K562 (cell line): Measurements from ENCODE around the gene ILK. TPM values are rescaled to one million over a fixed set of nuclear protein-coding genes. Genes with fewer than 3 reads are reported as not detected.

Experiments
- ARNT ChIP-seq, 2 experiments: fragments of 450-650 bp; IDR thresholded peaks; 2 replicates each; pipeline ENCODE4 v1.6.1; 2016; ENCODE audit warnings: mild to moderate bottlenecking in 1 of 2
- EP400 ChIP-seq: fragments of 450-650 bp; IDR thresholded peaks from 2 replicates; pipeline ENCODE4 v1.6.1; 2017; ENCODE audit warnings: antibody characterized with exemption, mild to moderate bottlenecking, moderate library complexity
- HDGF ChIP-seq: fragments of 450-650 bp; IDR thresholded peaks from 2 replicates; pipeline ENCODE4 v1.6.1; 2016
- KAT2B ChIP-seq: IDR thresholded peaks from one replicate; pipeline ENCODE4 v1.6.1; 2012; ENCODE audit warnings: low read depth, mild to moderate bottlenecking, control low read depth, inconsistent platforms, low read length, moderate library complexity
- KHSRP ChIP-seq: fragments of 450-650 bp; IDR thresholded peaks from 2 replicates; pipeline ENCODE4 v1.6.1; 2017
- MAFK ChIP-seq: IDR thresholded peaks from 2 replicates; pipeline ENCODE4 v1.6.1; 2011; ENCODE audit warnings: low read length, improper control_type of control experiment
- MECOM ChIP-seq: fragments of 250-450 bp; sonication (Bioruptor Pico); IDR thresholded peaks from 2 replicates; pipeline ENCODE4 v1.8.0; 2022; ENCODE audit warnings: inconsistent platforms
- MYBL2 ChIP-seq, 2 experiments: fragments of 450-650 bp in 1 of 2; sonication (generic) in 1 of 2; formaldehyde crosslinking in 1 of 2; IDR thresholded peaks; 2 replicates each; pipeline versions ENCODE4 v1.6.1 to v1.8.1; 2017 to 2022; ENCODE audit warnings: borderline replicate concordance in 1 of 2, inconsistent platforms in 1 of 2, low read depth in 1 of 2, mild to moderate bottlenecking in 1 of 2, missing genetic modification reagents in 1 of 2, moderate library complexity in 1 of 2
- NR4A1 ChIP-seq, 2 experiments: fragments of 250-450 bp in 1 of 2; fragments of 450-650 bp in 1 of 2; sonication (Bioruptor Pico) in 1 of 2; IDR thresholded peaks; 2 replicates each; pipeline versions ENCODE4 v1.4.0 to v1.6.1; 2016 to 2020; ENCODE audit warnings: mild to moderate bottlenecking in 2 of 2, missing compliant biosample characterization in 1 of 2, missing genetic modification characterization in 1 of 2, moderate library complexity in 1 of 2
- POLR3G ChIP-seq: IDR thresholded peaks from 2 replicates; pipeline ENCODE4 v1.6.1; 2011; ENCODE audit not compliant: insufficient read length, insufficient replicate concordance; ENCODE audit errors: extremely low read depth
- RBM14 ChIP-seq: fragments of 200-400 bp; formaldehyde crosslinking; IDR thresholded peaks from 2 replicates; pipeline ENCODE4 v1.6.1; 2018; ENCODE audit warnings: low read depth, mild to moderate bottlenecking, low read length, moderate library complexity, borderline replicate concordance; ENCODE audit not compliant: insufficient read depth
- RFX1 ChIP-seq: fragments of 450-650 bp; IDR thresholded peaks from 2 replicates; pipeline ENCODE4 v1.6.1; 2016; ENCODE audit warnings: mild to moderate bottlenecking, moderate library complexity
- SMAD3 ChIP-seq: fragments of 450-650 bp; formaldehyde crosslinking; conservative IDR thresholded peaks from 2 replicates; pipeline ENCODE4 v1.4.0; 2020; ENCODE audit warnings: mild to moderate bottlenecking
- SNIP1 ChIP-seq: fragments of 450-650 bp; IDR thresholded peaks from 2 replicates; pipeline ENCODE4 v1.7.1; 2017; ENCODE audit warnings: low read depth, mild to moderate bottlenecking
- SREBF2 ChIP-seq: sonication (generic); formaldehyde crosslinking; IDR thresholded peaks from 2 replicates; pipeline ENCODE4 v1.4.0; 2020; ENCODE audit warnings: mild to moderate bottlenecking, missing genetic modification reagents
- THRAP3 ChIP-seq: fragments of 450-650 bp; IDR thresholded peaks from 2 replicates; pipeline ENCODE4 v1.6.1; 2016; ENCODE audit warnings: mild to moderate bottlenecking, inconsistent platforms, borderline replicate concordance
- ZBTB7A ChIP-seq: IDR thresholded peaks from 2 replicates; pipeline ENCODE4 v1.6.1; 2011; ENCODE audit warnings: low read depth, mild to moderate bottlenecking, low read length, moderate library complexity, borderline replicate concordance; ENCODE audit not compliant: control insufficient read depth
- ZNF197 ChIP-seq: fragments of 200-800 bp; sonication (Bioruptor generic); IDR thresholded peaks from 2 replicates; pipeline ENCODE4 v1.6.1; 2016; ENCODE audit warnings: low read depth, missing genetic modification characterization, missing compliant biosample characterization
- polyA plus RNA-seq, 8 experiments: library from polyadenylated mRNA; depleted of rRNA in 4 of 8; stranded (reverse) in 5 of 8; unstranded in 3 of 8; fragments of >200 nt; fragmentation: Nextera tagmentation in 2 of 8; fragmentation: Illumina TruSeq in 1 of 8; extraction: Ambion mirVana in 2 of 8; extraction: Trizol in 1 of 8; gene quantifications; 2 replicates each; pipeline versions ENCODE4 v1.2.1 to v1.2.3, GENCODE V29; 2011 to 2014; ENCODE audit warnings: inconsistent platforms in 1 of 8, missing spikeins in 1 of 8
- total RNA-seq, 7 experiments: library from RNA; depleted of rRNA in 6 of 7; stranded (reverse); fragments of >200 nt in 6 of 7; fragmentation: Illumina TruSeq in 2 of 7; extraction: Trizol in 2 of 7; gene quantifications; 2 replicates each; pipeline versions ENCODE4 v1.2.1 to v1.2.3, GENCODE V29; 2011 to 2021; ENCODE audit warnings: low replicate concordance in 1 of 7
- TF ChIP-seq, protein P1 (sequence below), 2 experiments: fragments of 450-650 bp; formaldehyde crosslinking in 1 of 2; IDR thresholded peaks; 2 replicates each; pipeline versions ENCODE4 v1.4.0 to v1.6.1; 2014 to 2020; ENCODE audit warnings: mild to moderate bottlenecking in 2 of 2, borderline replicate concordance in 1 of 2, low read depth in 1 of 2
- TF ChIP-seq, protein P2 (sequence below): fragments of 250-450 bp; sonication (Bioruptor Pico); IDR thresholded peaks from 2 replicates; pipeline ENCODE4 v1.8.0; 2021; ENCODE audit warnings: moderate library complexity, mild to moderate bottlenecking, inconsistent platforms

Gene ILK
- total and polyA plus RNA-seq, 9 of the 15 experiments (the other 6 are each of a cell fraction or from before 2014, with no cell fraction given) = 43.3 to 95.9 (median 58.9) TPM

- TF ChIP-seq ARNT (IDR thresholded peaks at IDR 0.05) (0 out of 4 replicates have a peak, but pooled peaks of 1 of the 2 experiments have one; percentile 25), SMAD3 (CRISPR knock-in tag) (no peak), SNIP1 (no peak), NR4A1 (CRISPR knock-in tag; IDR thresholded peaks at IDR 0.05) (no peak), NR4A1 (tag; IDR thresholded peaks at IDR 0.05) (no peak), HDGF (peak; percentile 68; the same call in 1 of the 2 replicates), KAT2B (no peak), ZBTB7A (no peak; the same call in 1 of the 2 replicates), RFX1 (no peak), MECOM (peak; percentile 74; the same call in 1 of the 2 replicates), ZNF197 (no peak), EP400 (no peak), MYBL2 (IDR thresholded peaks at IDR 0.05; ENCODE audit: low read depth) (no peak), MYBL2 (CRISPR knock-in tag; IDR thresholded peaks at IDR 0.05; ENCODE audit: borderline replicate concordance) (no peak), SREBF2 (CRISPR knock-in tag) (no peak), KHSRP (no peak), THRAP3 (no peak), MAFK (no peak), POLR3G (no peak), RBM14 (no peak)
- TF ChIP-seq, protein P1, sequence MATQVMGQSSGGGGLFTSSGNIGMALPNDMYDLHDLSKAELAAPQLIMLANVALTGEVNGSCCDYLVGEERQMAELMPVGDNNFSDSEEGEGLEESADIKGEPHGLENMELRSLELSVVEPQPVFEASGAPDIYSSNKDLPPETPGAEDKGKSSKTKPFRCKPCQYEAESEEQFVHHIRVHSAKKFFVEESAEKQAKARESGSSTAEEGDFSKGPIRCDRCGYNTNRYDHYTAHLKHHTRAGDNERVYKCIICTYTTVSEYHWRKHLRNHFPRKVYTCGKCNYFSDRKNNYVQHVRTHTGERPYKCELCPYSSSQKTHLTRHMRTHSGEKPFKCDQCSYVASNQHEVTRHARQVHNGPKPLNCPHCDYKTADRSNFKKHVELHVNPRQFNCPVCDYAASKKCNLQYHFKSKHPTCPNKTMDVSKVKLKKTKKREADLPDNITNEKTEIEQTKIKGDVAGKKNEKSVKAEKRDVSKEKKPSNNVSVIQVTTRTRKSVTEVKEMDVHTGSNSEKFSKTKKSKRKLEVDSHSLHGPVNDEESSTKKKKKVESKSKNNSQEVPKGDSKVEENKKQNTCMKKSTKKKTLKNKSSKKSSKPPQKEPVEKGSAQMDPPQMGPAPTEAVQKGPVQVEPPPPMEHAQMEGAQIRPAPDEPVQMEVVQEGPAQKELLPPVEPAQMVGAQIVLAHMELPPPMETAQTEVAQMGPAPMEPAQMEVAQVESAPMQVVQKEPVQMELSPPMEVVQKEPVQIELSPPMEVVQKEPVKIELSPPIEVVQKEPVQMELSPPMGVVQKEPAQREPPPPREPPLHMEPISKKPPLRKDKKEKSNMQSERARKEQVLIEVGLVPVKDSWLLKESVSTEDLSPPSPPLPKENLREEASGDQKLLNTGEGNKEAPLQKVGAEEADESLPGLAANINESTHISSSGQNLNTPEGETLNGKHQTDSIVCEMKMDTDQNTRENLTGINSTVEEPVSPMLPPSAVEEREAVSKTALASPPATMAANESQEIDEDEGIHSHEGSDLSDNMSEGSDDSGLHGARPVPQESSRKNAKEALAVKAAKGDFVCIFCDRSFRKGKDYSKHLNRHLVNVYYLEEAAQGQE (IDR thresholded peaks at IDR 0.05; ENCODE audit: borderline replicate concordance) = 0 out of 2 replicates have a peak, but pooled peaks have one; percentile 10
- TF ChIP-seq, protein P1 (CRISPR knock-in tag; IDR thresholded peaks at IDR 0.05; ENCODE audit: low read depth) = no peak
- TF ChIP-seq, protein P2, sequence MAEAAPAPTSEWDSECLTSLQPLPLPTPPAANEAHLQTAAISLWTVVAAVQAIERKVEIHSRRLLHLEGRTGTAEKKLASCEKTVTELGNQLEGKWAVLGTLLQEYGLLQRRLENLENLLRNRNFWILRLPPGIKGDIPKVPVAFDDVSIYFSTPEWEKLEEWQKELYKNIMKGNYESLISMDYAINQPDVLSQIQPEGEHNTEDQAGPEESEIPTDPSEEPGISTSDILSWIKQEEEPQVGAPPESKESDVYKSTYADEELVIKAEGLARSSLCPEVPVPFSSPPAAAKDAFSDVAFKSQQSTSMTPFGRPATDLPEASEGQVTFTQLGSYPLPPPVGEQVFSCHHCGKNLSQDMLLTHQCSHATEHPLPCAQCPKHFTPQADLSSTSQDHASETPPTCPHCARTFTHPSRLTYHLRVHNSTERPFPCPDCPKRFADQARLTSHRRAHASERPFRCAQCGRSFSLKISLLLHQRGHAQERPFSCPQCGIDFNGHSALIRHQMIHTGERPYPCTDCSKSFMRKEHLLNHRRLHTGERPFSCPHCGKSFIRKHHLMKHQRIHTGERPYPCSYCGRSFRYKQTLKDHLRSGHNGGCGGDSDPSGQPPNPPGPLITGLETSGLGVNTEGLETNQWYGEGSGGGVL (CRISPR knock-in tag) = no peak
Observed at GRCh38 chr11:6650980-6651379, 47.4 kb downstream of the ILK start (continued).
